ELR (cell line): ENCODE results near the gene OGFR.
A peak's percentile ranks its signal among the peaks of the same experiment; 100 is the strongest.

ENCODE experiments used
- DNase-seq: peaks from one replicate; pipeline ENCODE4 v3.0.0-alpha.2; 2015; ENCODE audit warnings: low read depth

The OGFR gene

GRCh38 chr20:62814709-62815065 is 10.1 kb downstream of the OGFR start:
- no peak for DNase-seq

GRCh38 chr20:62815066-62815991 is 10.7 kb downstream of the OGFR start:
- DNase-seq: peak; percentile 56

- DNase-seq: peak; percentile 41
These were observed 11.6 kb downstream of the OGFR start for GRCh38 chr20:62816031-62816883.

- DNase-seq: no peak
These were observed 12.5 kb downstream of the OGFR start, which contains the start of gene COL9A3 for GRCh38 chr20:62816884-62817873. TSS of gene COL9A3 (plus strand) at chr20:62817050. CDS start at chr20:62817065, 15 bp downstream.

GRCh38 chr20:62817975-62818591 is 13.4 kb downstream of the OGFR start:
- DNase-seq: no peak

GRCh38 chr20:62818592-62819493 is 14.2 kb downstream of the OGFR start:
- peak; percentile 46 for DNase-seq

- peak; percentile 85 for DNase-seq
These were observed 15.0 kb downstream of the OGFR start for GRCh38 chr20:62819494-62820174.

GRCh38 chr20:62820208-62820961 is 15.8 kb downstream of the OGFR start:
- DNase-seq: no peak

- no peak for DNase-seq
These were observed 16.5 kb downstream of the OGFR start for GRCh38 chr20:62820962-62821725.

GRCh38 chr20:62821726-62822210 is 17.1 kb downstream of the OGFR start:
- DNase-seq: no peak

GRCh38 chr20:62822239-62822787 is 17.7 kb downstream of the OGFR start:
- no peak for DNase-seq

- DNase-seq: peak; percentile 64
These were observed 18.4 kb downstream of the OGFR start for GRCh38 chr20:62822788-62823651.

- DNase-seq: no peak
These were observed 19.2 kb downstream of the OGFR start for GRCh38 chr20:62823688-62824475.

GRCh38 chr20:62824476-62825332 is 20.1 kb downstream of the OGFR start:
- DNase-seq: peak; percentile 48
